Erythroblast (primary cell): Measurements from ENCODE around the gene HNRNPH3.

Experiments used
- GATA1 ChIP-seq: IDR thresholded peaks from 2 replicates; pipeline ENCODE4 v1.6.1; 2011; ENCODE audit warnings: low read depth, mild to moderate bottlenecking, control low read depth, low read length, moderate library complexity
- POLR2A ChIP-seq: IDR thresholded peaks from 2 replicates; pipeline ENCODE4 v1.6.1; 2011; ENCODE audit warnings: mild to moderate bottlenecking, low read length

- TF ChIP-seq POLR2A = no peak
- TF ChIP-seq GATA1 = no peak
These were observed 35.3 kb downstream of the HNRNPH3 start for GRCh38 chr10:68367121-68367520.
